ENCODE data around the gene PALD1.

PALD1 gene

DNA sequence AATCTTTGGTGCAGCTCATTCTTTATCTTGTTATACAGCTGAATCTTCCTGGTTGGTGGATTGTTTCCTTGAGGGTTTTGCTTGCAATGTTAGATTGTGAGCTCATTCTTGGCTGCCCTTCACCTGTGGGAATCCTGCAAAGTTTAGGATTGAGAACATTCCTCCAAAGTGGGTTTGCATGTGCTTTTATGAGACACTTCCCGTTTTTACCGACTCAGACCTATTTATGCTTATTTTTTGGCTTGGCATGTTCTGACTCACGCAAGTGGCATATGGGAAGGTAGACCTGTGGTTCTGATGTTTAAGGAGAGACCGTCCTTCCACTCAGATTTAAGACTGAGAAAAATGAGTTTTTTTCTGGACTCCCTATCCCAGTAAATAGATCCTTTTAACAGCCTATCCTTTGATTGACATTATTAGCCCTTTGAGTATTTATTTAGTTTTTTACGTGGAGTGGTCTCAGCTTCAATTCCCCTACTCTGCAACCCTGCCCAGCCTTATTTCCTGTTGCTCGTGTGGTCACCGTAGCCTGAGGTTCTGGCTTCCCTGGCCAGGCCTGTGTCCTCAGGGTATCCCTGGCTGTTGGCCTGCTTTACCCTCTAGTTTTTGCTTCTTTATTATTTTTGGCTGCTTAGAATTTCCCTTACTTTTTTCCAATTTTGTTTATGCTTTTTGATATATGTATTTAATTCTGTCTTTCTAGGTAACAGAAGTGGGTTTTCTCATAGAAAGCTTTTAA, 137.4 kb downstream of the PALD1 start:
- no peak for DNase-seq

DNA sequence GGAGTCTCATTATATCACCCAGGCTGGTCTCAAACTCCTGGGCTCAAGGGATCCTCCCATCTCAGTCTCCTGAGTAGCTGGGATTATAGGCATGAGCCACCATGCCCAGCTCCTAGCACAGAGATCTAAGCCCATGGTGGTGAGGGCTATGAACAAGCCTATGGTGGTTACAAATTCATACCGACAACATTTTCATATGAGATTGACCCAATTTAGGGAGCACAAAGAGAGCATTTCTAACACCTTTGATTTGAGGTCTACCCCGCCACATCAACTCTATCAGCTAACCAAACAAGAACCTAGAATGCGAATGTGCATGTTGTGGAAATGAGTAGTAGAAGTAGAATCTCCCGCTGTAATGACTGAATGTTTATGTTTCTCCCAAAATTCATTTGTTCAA, 138.2 kb downstream of the PALD1 start:
- no peak for DNase-seq

Data from NCI-H1092 treated with DMSO at 0.1 percent for 48 hours (cell line).